ENCODE data around the gene RPL5.

DNA sequence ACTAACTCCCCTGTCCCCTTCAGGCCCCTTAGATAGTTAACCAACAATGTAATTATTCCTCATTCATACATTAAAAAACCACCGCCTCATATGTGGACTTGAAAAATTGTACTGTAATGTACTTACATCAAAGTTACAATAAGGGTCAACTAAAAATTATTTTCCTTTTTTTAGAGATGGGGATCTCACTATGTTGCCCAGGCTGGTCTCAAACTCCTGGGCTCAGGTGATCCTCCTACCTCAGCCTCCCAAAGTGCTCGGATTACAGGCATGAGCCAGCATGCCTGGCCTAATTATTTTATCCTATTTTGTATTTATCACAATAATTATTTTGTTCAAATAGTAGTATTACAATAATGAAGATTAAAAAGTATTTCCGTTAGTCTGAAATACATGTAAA is 12.6 kb downstream of the RPL5 start:
- TF ChIP-seq DPF2 (IDR thresholded peaks at IDR 0.05): no peak
- TF ChIP-seq BHLHE40 (IDR thresholded peaks at IDR 0.05; ENCODE audit: low read length): no peak
- TF ChIP-seq, protein P1, sequence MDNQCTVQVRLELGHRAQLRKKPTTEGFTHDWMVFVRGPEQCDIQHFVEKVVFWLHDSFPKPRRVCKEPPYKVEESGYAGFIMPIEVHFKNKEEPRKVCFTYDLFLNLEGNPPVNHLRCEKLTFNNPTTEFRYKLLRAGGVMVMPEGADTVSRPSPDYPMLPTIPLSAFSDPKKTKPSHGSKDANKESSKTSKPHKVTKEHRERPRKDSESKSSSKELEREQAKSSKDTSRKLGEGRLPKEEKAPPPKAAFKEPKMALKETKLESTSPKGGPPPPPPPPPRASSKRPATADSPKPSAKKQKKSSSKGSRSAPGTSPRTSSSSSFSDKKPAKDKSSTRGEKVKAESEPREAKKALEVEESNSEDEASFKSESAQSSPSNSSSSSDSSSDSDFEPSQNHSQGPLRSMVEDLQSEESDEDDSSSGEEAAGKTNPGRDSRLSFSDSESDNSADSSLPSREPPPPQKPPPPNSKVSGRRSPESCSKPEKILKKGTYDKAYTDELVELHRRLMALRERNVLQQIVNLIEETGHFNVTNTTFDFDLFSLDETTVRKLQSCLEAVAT (IDR thresholded peaks at IDR 0.05): no peak
- TF ChIP-seq GTF2F1 (IDR thresholded peaks at IDR 0.05; ENCODE audit: low read depth, low read length): no peak
- TF ChIP-seq, protein P2, sequence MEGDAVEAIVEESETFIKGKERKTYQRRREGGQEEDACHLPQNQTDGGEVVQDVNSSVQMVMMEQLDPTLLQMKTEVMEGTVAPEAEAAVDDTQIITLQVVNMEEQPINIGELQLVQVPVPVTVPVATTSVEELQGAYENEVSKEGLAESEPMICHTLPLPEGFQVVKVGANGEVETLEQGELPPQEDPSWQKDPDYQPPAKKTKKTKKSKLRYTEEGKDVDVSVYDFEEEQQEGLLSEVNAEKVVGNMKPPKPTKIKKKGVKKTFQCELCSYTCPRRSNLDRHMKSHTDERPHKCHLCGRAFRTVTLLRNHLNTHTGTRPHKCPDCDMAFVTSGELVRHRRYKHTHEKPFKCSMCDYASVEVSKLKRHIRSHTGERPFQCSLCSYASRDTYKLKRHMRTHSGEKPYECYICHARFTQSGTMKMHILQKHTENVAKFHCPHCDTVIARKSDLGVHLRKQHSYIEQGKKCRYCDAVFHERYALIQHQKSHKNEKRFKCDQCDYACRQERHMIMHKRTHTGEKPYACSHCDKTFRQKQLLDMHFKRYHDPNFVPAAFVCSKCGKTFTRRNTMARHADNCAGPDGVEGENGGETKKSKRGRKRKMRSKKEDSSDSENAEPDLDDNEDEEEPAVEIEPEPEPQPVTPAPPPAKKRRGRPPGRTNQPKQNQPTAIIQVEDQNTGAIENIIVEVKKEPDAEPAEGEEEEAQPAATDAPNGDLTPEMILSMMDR (IDR thresholded peaks at IDR 0.05 in 2 of 3, conservative IDR thresholded peaks at IDR 0.05 in 1 of 3; ENCODE audit: insufficient read depth in 2 of 3, low read depth in 1 of 3, low read length in 3 of 3): no peak
- no peak for TF ChIP-seq POLR2A (conservative IDR thresholded peaks at IDR 0.05)
- no peak for TF ChIP-seq POU5F1 (IDR thresholded peaks at IDR 0.05; ENCODE audit: borderline replicate concordance, low read depth, low read length, partially characterized antibody)
- no peak for TF ChIP-seq ZNF146 (CRISPR knock-in tag; IDR thresholded peaks at IDR 0.05; ENCODE audit: unreplicated experiment)
- no peak for TF ChIP-seq KLF16 (IDR thresholded peaks at IDR 0.05)
- TF ChIP-seq ZNF695 (CRISPR knock-in tag; IDR thresholded peaks at IDR 0.05): no peak
- TF ChIP-seq EP300 (IDR thresholded peaks at IDR 0.05; ENCODE audit: low read length): no peak
- no peak for TF ChIP-seq PURB (CRISPR knock-in tag; IDR thresholded peaks at IDR 0.05; ENCODE audit: low read depth)
- no peak for TF ChIP-seq ZNF23 (CRISPR knock-in tag; IDR thresholded peaks at IDR 0.05)

Data from K562 (cell line).